ENCODE data around the gene PPP1R12B.
A peak's percentile ranks its signal among the peaks of the same experiment; 100 is the strongest.
"Not testable (repeated sequence)": the region's sequence is repeated elsewhere in the genome, so short reads cannot be mapped to it uniquely, and the experiment has no call there.

The PPP1R12B gene

DNA sequence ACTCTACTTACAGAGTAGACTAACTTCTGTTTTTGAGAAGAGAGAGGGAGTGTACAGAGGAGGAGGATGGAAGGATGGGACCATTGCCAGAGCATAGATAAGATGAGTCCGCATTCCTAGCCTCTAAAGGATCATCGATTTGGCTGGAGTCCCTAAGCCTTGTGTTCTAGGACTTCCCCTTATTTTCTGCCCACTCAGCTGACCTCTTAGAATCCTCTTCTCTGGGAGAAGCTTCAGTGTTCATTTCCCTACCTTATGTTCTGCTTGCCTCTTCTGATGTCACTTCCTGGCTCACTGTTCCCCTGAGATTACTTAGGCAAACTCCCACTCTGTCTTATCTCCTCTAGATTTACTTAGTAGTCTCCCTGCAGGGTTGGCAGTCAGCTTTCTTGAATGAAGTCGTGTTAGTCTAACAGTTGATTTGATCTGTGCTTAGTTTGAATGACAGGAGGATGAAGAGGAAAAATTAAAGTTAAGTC lies 205.1 kb downstream of the PPP1R12B start:
- DNase-seq = peak in 1 of 58 donors; percentile 19

DNA sequence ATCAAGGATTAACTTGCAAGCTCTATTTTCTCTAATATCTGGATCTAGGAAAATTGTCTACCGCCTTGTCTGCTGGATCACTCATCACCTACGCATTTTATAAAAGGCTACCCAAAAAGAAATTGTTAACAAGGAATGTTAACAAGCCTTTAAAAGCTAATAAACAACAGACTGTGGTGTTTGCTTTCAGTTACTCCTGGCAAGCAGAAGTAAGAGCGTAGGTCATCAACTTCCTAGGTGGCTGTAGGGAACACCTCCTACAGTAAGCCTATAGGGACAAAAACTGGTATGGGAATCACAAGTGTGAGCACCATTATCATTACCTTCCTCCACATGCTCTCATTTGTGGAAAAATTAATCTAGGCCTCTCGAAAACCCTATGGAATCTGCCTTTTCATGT lies 206.1 kb downstream of the PPP1R12B start:
- DNase-seq = not testable (repeated sequence)

DNA sequence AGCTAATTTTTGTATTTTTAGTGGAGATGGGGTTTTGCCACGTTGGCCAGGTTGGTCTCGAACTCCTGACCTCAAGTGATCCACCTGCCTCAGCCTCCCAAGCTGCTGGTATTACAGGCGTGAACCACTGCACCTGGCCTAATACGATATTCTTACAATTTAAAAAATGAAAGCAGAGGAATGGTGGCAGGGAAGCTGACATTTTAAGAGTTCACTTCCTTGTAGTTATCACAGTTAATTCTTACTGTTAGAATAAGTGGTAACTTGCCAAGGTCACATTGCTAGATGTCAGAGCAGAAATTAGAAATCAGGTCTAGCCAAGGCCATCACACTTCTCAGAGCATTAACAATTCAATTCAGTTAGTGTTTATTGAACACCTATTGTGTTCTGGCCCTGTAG lies 207.5 kb downstream of the PPP1R12B start:
- not testable (repeated sequence) for DNase-seq

DNA sequence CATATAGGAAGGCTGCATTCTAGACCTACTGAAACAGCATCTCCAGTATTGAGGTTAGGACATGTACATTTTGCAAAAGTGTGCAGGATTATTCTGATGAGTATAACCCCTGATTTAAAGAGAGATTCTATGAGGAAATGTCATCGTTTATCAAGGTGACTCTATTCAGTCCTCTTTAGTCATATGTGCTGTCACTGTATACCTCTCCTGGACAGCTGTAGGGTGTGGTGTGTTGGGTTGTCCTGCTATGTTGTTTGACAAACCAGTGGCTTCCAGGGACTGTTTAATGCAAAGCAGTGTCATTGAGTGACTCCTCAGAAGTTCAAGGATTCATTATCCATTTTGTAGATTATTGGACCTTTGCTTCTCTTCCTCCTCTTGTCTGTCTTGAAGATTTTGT lies 209.2 kb downstream of the PPP1R12B start:
- DNase-seq = not testable (repeated sequence)

DNA sequence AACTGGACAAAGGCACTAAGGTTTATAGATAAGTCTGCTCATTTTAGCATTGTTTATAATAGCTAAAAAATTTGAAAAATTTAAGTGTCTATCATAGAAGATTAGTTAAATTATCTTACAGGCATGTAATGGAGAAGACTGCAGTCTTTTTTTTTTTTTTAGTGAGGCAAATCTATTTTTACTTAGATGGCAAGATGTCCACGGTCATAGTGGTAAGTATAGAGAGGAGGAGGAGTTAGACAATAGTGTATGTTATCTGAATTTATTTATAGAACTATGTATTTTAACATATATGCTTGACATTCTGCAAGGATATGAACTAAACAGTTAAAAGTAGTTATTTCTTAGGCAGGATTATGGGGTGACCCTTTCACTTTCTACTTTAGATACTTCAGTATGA lies 212.7 kb downstream of the PPP1R12B start:
- DNase-seq = no peak

DNA sequence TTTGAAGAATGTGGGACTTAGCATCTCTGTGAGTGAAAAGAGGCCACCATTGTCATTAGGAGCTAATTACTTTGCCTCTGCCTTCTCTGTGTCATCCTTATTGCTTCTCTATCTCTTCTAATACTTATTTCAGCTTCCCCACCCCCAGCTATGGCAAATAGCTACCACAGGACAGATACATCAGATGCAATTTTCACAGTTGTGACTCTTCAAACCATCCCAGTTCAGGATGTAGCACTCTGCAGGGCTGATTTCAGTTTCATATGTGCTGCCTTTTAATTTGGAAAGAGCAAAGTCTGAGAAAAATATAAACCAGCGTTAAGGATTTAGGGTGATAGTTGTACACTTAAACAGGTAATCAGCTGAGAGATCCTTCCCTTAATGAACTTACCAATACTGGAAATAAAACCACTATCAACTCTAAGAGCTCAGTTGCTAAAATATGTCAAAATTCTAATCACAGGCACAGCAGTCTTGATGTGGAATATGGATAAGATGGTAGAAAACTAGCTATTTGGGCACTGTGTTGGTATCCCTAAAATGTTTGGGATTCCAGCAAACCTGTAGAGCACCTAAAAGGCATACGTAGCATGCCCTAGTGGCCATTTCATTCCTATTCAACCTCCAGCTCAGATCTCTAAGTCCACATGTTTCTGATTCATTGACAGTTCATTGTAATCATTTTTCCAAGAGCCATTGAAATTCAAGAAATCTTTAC lies 213.4 kb downstream of the PPP1R12B start:
- no peak for DNase-seq

DNA sequence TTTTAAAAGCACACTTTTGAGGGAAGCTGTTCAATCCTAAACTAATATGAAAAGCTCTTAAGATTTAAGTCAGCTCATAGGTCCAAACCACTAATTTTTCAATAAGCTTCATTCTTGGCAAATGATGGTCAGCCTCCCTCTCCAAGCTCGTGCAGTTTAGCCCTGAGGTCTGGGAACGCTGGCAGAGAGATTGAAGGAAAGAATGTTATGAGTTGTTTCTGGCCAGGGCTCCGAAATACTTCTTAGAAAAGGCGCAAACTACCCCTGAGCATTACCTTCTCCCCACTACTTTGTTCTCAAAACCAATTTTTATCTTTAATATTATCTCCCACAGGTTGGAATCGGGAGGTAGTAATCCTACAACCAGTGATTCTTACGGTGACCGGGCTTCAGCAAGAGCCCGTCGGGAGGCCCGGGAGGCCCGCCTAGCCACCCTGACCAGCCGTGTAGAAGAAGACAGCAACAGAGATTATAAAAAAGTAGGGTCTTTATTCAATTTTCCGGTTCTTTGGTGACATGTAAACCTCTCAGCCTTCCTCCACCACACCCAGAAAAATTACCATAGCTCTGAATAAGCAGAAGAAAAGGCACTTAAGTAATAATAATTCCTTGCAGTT lies 214.1 kb downstream of the PPP1R12B start:
- DNase-seq = no peak

DNA sequence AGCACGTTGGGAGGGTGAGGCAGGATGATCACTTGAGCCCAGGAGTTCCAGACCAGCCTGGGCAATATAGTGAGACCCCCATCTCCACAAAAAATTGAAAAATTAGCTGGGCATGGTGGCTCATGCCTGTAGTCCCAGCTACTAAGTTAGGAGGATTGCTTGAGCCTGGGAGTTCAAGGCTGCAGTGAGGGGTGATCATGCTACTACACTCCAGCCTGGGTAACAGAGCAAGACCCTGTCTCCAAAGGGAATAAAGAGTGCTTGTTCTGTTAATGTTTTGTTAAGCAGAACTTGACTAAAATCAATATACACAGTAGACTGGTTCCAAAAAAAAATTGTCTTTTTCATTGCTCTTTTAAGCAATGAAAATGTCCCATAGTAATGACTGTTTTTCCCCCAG lies 215.3 kb downstream of the PPP1R12B start:
- no peak for DNase-seq

DNA sequence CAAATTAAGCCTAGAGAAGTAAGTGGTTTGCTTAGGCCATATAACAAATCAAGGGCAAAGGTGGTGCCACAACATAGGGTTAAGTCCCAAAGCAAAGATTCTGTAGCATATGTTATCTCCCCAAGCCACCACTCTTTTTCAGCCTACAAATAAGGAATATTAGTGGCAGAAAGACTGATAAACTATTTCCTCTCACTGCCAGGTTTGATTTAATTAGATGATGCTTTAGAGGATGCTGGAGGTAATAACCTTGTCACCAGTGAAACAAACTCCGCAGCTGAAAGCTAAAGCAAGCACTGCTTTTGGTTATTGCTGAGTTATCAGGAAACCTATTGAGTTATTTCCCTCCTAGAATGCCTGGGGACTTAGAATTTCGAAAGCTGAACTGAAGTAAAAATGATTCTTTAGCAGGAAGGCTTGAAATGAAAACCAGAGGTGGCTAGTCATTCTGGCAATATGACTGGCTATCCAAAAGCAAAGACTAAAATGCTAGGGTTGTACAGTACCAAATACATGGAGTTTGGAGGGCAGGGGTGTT lies 216.5 kb downstream of the PPP1R12B start:
- no peak for DNase-seq

DNA sequence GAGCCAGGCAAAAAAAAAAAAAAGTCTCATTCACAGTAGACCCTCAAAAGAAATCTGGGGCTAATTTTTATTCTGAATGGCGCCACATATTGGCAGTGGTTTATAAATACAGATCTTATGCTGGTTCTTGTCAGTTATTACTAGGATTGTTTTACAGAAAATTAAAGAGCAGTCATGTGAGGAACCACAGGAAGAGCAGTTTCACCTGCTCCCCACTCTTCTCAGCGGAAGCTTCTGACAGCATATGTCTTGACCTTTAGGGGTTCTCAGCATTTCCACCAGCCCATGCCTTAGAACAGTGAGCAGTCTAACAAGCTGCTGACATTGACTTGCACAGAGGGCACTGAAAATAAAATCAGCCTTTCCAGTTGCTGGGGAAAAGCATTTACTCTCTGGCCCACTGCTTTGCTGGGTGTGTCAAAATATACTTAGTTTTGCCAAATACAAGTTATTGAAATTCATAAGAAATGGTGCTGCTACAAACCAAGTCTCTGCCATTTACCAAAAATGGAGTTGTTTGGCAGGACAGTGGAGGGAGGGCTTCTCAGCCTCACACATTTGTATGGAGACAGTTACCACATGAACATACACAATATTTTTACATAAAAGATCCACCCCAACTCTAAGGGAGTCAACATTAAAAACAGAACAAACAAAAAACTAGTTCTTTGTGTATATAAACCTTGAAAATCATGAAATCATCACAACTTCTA lies 217.5 kb downstream of the PPP1R12B start:
- DNase-seq = no peak

DNA sequence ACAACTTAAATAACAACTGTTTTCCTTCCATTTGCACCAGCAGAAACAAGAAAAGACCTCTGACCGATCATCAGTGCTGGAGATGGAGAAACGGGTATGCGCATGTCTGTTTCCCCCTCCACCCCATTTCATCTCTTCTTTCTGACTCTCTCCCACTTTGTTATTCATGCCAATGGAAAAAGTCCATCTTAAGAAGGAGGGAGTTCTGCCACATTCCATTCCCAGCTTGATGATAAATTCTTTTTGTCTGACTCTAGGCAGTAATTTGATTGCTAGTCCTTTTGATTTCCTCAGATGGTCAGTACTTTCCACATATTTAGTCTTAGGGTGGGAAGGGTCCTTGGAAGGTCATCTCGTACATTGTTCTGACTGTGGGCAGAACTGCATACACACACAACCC lies 219.2 kb downstream of the PPP1R12B start:
- no peak for DNase-seq

DNA sequence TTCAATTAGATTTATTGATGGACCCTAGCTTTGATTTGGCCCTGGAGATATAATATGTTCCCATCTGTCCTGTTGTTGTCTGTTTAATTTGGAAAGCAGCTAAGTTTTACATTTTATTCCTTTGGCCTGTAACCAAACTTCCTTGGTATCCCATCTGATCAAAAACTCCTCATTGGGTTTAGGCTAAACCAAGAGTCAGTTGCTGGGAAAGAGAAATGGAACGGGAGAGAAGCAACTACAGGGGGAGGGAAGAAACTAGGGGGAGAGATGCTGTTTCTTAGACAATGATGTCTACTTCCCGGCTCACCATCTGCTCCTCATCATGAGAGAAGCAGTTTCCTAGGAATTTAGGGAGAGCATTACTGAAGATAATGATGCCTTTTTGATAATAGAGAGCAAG lies 219.9 kb downstream of the PPP1R12B start:
- no peak for DNase-seq

DNA sequence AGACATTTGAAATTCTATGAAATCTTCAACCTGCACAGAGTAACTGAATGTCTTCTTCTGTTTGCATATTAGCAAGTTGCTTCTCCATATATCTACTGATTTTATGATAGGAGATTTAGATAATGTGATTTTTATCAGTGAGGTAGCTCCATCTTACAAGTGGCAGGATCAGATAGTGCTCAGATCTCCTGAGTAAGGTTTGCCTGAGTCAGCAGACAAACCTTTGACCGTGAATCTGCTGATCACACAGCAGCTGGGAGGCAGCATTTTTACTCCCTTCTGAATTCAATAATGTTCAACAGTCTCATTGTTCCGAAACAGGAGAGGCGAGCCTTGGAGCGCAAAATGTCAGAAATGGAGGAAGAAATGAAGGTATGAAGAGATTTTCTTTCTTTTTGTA lies 220.3 kb downstream of the PPP1R12B start:
- peak in 3 of 58 donors; percentile 4 to 20 (median 12) for DNase-seq

DNA sequence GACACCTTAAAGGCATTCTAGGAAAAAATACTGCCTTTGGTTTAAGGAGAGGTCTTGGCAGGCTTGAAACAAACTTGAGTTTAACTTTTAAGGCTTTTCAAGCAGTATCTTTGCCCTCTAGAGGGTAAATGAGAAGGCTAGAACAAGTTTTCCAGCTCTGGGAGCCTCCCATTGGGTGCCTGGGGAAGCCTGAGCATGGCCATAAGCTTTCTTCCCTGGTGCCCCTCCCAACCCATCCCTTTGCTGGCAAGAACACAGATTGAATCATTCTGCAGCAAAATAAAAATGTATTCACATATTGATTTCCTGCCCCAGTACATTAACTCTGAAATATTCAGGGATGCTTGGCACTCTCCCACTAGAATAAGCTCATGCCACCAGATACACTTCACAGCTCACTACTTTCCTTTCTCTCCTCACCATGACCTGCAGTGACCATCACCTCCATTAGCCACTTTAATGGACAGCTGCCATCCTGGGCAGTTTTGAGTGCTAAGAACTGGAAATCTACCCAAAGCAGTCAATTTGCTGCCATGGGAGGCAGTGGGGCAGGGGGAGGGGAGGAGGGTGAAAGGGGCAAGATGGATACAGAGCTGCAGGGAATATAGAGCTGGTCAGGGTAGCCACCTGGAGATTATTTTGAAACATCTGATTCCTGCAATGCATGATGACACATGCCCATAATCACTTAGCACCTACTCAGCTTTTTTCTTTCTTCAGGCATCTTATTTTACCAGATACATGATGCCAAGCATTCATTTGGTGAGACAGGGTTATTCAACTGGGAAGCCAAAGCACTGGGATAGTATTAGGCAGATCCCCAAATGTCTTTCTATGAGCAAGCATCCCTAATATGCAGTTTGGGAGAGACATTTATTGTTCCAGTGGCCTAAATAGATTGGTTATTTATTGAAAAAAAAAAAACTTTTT lies 221.2 kb downstream of the PPP1R12B start:
- DNase-seq = no peak

DNA sequence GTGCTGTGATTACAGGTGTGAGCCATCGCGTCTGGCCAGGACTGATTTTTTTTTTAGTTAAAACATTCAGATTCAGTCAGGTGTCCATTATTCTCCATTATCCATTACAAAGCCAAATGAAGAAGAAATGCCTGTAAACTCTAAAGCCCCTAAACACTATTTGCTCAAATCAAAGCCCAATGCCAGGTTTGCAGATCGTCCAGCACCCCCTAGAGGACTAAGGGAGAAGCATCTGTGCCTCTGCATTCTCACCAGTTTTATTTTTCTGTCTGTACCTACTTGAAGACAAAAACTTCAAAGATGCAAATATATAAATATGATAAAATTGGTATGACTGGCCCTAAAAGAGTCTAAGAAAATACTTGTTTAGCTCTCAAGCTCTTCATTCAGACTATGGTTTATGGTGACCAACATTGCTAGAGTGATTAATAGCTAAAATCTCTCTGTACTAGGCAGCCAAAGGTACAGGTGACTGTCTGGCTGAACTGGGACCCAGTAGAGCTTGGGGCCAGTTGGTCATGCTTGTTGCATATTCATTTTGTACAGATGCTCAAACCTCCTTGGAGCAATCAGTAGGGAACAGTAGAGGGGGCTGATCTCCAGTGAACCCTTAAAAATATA lies 223.3 kb downstream of the PPP1R12B start:
- peak in 9 of 58 donors; percentile 2 to 32 (median 6) for DNase-seq

DNA sequence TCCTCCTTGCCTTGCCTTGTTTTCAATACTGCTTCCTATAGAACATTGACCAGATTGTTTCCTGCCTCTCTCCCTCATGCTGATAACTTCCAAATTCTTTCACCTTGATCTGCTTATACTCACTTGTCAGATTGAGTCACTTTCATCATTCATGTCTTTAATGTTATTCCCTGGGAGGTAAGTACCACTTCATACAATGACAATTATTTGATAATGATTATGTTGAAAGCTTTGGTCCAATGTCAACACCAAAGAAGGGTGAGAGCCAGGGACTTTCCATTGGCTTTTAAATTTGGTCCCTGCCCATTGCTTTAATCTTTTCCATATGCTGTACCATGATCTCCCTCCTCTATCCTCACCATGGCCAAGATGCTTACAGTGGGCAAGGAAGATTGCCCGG lies 224.4 kb downstream of the PPP1R12B start:
- DNase-seq = no peak

DNA sequence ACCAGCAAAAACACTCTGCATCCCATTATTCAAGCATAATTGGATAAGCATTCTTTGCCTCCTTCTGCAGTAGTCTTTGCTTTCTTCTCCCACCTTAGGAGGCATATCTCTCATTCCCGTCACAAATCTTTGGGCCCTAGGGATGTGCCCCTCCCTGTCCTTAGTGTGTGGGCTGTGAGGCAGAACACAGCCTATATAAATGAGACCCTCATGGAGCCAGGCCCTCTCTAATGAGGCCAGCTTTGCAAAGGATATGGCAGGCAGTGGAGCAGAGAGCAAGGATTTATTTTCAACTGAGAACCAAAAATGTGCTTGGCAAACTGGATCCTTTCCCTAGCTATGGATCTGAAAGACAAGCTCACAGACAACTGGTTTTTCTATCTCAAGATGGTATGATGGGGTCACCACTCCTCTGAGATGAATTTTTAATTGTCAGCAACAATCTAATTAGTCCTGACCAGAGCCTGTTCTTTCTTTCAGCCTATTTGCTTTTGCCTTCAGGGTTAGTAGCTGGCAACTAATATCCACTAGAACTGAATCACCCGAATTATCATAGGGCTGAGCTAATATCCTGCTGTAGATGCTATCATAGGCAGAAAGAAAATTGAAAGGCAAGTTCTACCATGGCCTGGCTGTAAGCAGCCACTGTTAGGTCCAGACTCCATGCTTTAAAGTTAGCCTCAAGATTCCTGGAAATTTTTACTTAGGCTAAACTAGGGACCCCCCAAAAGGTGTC lies 227.6 kb downstream of the PPP1R12B start:
- DNase-seq = no peak

DNA sequence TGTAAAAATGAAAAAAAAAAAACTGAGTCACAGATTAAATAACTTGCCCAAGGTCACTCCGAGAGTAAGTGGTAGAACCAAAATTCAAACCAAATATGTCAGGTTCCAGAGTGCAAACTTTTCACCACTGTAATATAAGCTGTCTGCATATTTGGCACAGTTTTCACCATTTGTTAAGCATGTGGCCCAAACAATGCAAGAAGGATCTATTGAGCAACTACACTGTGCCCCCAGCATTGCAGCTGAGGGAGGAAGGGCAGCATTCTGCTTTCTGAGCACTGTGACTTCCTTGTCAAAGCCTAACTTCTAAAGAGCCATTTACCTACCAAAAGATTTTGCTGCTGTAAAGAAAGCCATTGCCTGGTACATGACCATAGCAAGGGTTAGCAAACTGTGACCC lies 228.3 kb downstream of the PPP1R12B start:
- DNase-seq = no peak

DNA sequence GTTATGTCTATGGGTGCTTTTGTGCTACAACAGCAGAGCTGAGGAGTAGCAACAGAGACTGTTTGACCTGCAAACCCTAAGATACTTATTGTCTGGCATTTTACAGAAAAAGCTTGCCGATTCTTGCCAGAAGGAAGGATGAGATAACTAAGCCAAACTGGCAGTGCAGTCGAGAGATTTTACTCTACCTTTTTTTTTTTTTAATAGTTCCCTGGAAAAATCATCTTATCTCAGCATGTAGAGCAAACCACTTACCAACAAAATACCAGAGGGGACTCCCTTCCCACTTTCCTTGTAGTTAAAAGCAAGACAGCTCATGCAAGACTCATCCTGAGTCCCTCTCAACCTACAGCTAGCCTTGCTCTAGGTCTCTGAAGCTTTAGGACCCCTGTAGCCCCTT lies 228.9 kb downstream of the PPP1R12B start:
- DNase-seq = no peak

DNA sequence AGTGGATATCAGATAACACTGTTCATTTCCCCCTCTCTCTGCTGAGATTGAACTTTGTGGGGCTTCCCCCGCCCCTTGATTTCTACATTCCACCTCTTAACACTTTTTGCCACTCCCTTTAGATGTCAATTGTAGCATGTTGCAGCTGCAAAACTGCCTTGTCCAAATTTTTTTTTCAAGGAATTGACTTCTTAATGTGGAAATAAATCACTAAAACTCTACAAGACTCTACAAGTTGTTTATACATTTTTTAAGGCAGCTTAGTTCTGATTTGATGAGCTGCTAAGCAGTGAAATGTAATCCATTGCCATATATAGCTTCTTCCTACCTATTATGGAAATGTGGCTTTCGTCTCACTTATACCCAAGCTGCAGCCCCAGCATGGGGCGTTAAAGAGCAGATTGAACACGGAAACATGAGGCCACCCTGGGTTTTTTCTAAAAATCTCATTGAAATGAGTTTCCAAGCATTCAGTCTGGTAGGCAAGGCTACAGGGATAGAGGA lies 229.6 kb downstream of the PPP1R12B start:
- no peak for DNase-seq
